GM23338 (cell line): ENCODE results near the gene ZNF284. TPM values are rescaled to one million over a fixed set of nuclear protein-coding genes. Genes with fewer than 3 reads are reported as not detected.

Experiments
- ATAC-seq: fragments of 200-7000 bp; cut with Tn5 transposase; 3 replicates; pipeline ENCODE4 v1.9.1; 2020
- DNase-seq: peaks from one replicate; pipeline ENCODE4 v3.0.0-alpha.2; 2015; ENCODE audit warnings: low spot score
- H2AFZ ChIP-seq: fragments of 200-600 bp; sonication (generic); 2 replicates; pipeline ENCODE4 v1.8.0; 2016; ENCODE audit warnings: antibody characterized with exemption, mild to moderate bottlenecking, moderate library complexity
- H3F3A ChIP-seq: fragments of 200-600 bp; sonication (generic); replicated peaks from 2 replicates; pipeline ENCODE4 v1.8.0; 2017; ENCODE audit warnings: antibody characterized with exemption, mixed run types, low read depth
- H3K27ac ChIP-seq: fragments of 200-600 bp; sonication (generic); 2 replicates; pipeline ENCODE4 v1.6.1; 2016; ENCODE audit warnings: low read depth
- H3K27me3 ChIP-seq: fragments of 200-600 bp; sonication (generic); 2 replicates; pipeline ENCODE4 v1.8.0; 2016; ENCODE audit warnings: mild to moderate bottlenecking, mixed run types, moderate library complexity; ENCODE audit not compliant: insufficient read depth
- H3K36me3 ChIP-seq: fragments of 200-600 bp; sonication (generic); 2 replicates; pipeline ENCODE4 v1.8.0; 2016; ENCODE audit warnings: mild to moderate bottlenecking; ENCODE audit not compliant: insufficient read depth
- H3K4me1 ChIP-seq: fragments of 200-600 bp; sonication (generic); 2 replicates; pipeline ENCODE4 v1.8.0; 2016; ENCODE audit warnings: mild to moderate bottlenecking, moderate library complexity; ENCODE audit not compliant: insufficient read depth
- H3K4me2 ChIP-seq: fragments of 200-600 bp; sonication (generic); 2 replicates; pipeline ENCODE4 v1.7.1; 2017; ENCODE audit warnings: mixed run types
- H3K4me3 ChIP-seq: fragments of 200-600 bp; sonication (generic); 2 replicates; pipeline ENCODE4 v1.6.1; 2016; ENCODE audit warnings: mixed run types
- H3K79me2 ChIP-seq: fragments of 200-600 bp; sonication (generic); replicated peaks from 2 replicates; pipeline ENCODE4 v1.8.0; 2017; ENCODE audit warnings: mild to moderate bottlenecking; ENCODE audit not compliant: insufficient read depth
- H3K9me2 ChIP-seq: fragments of 200-600 bp; sonication (generic); 2 replicates; pipeline ENCODE4 v1.8.0; 2017; ENCODE audit not compliant: insufficient read depth
- H4K20me1 ChIP-seq: fragments of 200-600 bp; sonication (generic); replicated peaks from 2 replicates; pipeline ENCODE4 v1.8.0; 2017; ENCODE audit warnings: mild to moderate bottlenecking; ENCODE audit not compliant: insufficient read depth
- H3K27ac Mint-ChIP-seq: 2 replicates; pipeline ENCODE4 v1.8.0; 2020; ENCODE audit warnings: inconsistent platforms, mild to moderate bottlenecking, moderate library complexity, mixed read lengths
- H3K27me3 Mint-ChIP-seq: 3 replicates; pipeline ENCODE4 v1.8.0; 2022; ENCODE audit warnings: low read depth, mild to moderate bottlenecking, moderate library complexity, mixed read lengths, inconsistent platforms; ENCODE audit not compliant: insufficient read depth, poor library complexity
- H3K36me3 Mint-ChIP-seq: 3 replicates; pipeline ENCODE4 v1.8.0; 2021; ENCODE audit warnings: low read depth, mild to moderate bottlenecking, inconsistent platforms, moderate library complexity, mixed read lengths
- H3K4me1 Mint-ChIP-seq: 3 replicates; pipeline ENCODE4 v1.8.0; 2020; ENCODE audit warnings: mild to moderate bottlenecking, inconsistent platforms, mixed read lengths
- H3K4me3 Mint-ChIP-seq: 3 replicates; pipeline ENCODE4 v1.8.0; 2021; ENCODE audit warnings: moderate library complexity, mild to moderate bottlenecking, inconsistent platforms, mixed read lengths
- H3K9me3 Mint-ChIP-seq: 3 replicates; pipeline ENCODE4 v1.8.0; 2020; ENCODE audit warnings: moderate library complexity, mild to moderate bottlenecking, inconsistent platforms, mixed read lengths
- CREB1 ChIP-seq: fragments of 250-450 bp; sonication (Bioruptor Pico); IDR thresholded peaks from 2 replicates; pipeline ENCODE4 v1.5.0; 2020; ENCODE audit warnings: low read depth, mild to moderate bottlenecking, moderate library complexity
- EZH2phosphoT487 ChIP-seq: fragments of 200-600 bp; sonication (generic); IDR thresholded peaks from one replicate; pipeline ENCODE4 v1.8.1; 2018; ENCODE audit warnings: antibody characterized with exemption; ENCODE audit not compliant: unreplicated experiment
- JUNB ChIP-seq: IDR thresholded peaks from one replicate; pipeline ENCODE4 v1.6.1; 2016; ENCODE audit warnings: antibody characterized with exemption; ENCODE audit not compliant: unreplicated experiment
- NANOG ChIP-seq: IDR thresholded peaks from 2 replicates; pipeline ENCODE4 v1.6.1; 2016; ENCODE audit warnings: antibody characterized with exemption, borderline replicate concordance
- POLR2AphosphoS5 ChIP-seq: IDR thresholded peaks from 2 replicates; pipeline ENCODE4 v1.6.1; 2016; ENCODE audit warnings: antibody characterized with exemption, low read depth
- STAT1 ChIP-seq: IDR thresholded peaks from one replicate; pipeline ENCODE4 v1.6.1; 2016; ENCODE audit warnings: antibody characterized with exemption; ENCODE audit not compliant: unreplicated experiment
- ZNF114 ChIP-seq: fragments of 250-450 bp; sonication (Bioruptor Pico); IDR thresholded peaks from 2 replicates; pipeline ENCODE4 v1.5.0; 2020; ENCODE audit warnings: mild to moderate bottlenecking, moderate library complexity
- ZNF331 ChIP-seq: fragments of 250-450 bp; sonication (Bioruptor Pico); IDR thresholded peaks from 2 replicates; pipeline ENCODE4 v1.5.0; 2020; ENCODE audit warnings: low read depth, mild to moderate bottlenecking, moderate library complexity
- polyA plus RNA-seq: library from polyadenylated mRNA; unstranded; fragments of >200 nt; fragmentation: Nextera tagmentation; extraction: Ambion mirVana; gene quantifications from 2 replicates; pipeline ENCODE4 v1.2.1, GENCODE V29; 2016
- total RNA-seq: library from RNA; depleted of rRNA; stranded (reverse); fragments of >200 nt; shearing (Covaris generic); gene quantifications from 2 replicates; pipeline ENCODE4 v1.2.3, GENCODE V29; 2014
- TF ChIP-seq, protein P1 (sequence below), 2 experiments: fragments of 200-600 bp in 1 of 2; sonication (generic) in 1 of 2; conservative IDR thresholded peaks; 2 replicates each; pipeline versions ENCODE4 v1.5.1 to v1.6.1; 2016 to 2017; ENCODE audit warnings: antibody characterized with exemption in 2 of 2, low read depth in 2 of 2, mild to moderate bottlenecking in 2 of 2, moderate library complexity in 1 of 2
- TF ChIP-seq, protein P2 (sequence below): IDR thresholded peaks from 2 replicates; pipeline ENCODE4 v1.6.1; 2016; ENCODE audit warnings: antibody characterized with exemption
- TF ChIP-seq, protein P3 (sequence below): IDR thresholded peaks from one replicate; pipeline ENCODE4 v1.6.1; 2018; ENCODE audit warnings: antibody characterized with exemption; ENCODE audit not compliant: unreplicated experiment

The ZNF284 gene
- total and polyA plus RNA-seq, 2 experiments from 2014 or later, result 1.4 to 3.1 TPM

- Histone ChIP-seq H3K4me3 (no peak overlapping the region), H3F3A (no peaks in the 10 kb centered on the region), H3K9me2 (no peaks in the 10 kb centered on the region), H3K27me3 (no peaks in the 10 kb centered on the region), H3K27ac (no peak overlapping the region), H3K4me1 (no peaks in the 10 kb centered on the region), H3K4me2 (no peak overlapping the region), H3K36me3 (peaks cover 39% of the 10 kb centered on the region), H2AFZ (no peak overlapping the region), H3K79me2 (peaks cover 16% of the 10 kb centered on the region), H4K20me1 (0 out of 2 replicates have a peak, but pooled peaks cover under 1% of the 10 kb centered on the region)
- no peak for DNase-seq
- Mint-ChIP-seq H3K27ac (no peak overlapping the region), H3K27me3 (peaks cover 7% of the 10 kb centered on the region), H3K36me3 (peaks cover 89% of the 10 kb centered on the region), H3K4me3 (no peak overlapping the region), H3K4me1 (no peaks in the 10 kb centered on the region), H3K9me3 (peaks cover 77% of the 10 kb centered on the region)
- TF ChIP-seq ZNF114 (CRISPR knock-in tag), result no peak
- TF ChIP-seq STAT1, result no peak
- no peak for ATAC-seq
Observed at GRCh38 chr19:44107751-44108150, 35.8 kb downstream of the ZNF284 start.

- Histone ChIP-seq H4K20me1 (no peaks in the 10 kb centered on the region), H3K4me3 (no peak overlapping the region), H3K36me3 (peaks cover 30% of the 10 kb centered on the region), H3K4me2 (no peak overlapping the region), H3K9me2 (no peaks in the 10 kb centered on the region), H2AFZ (no peak overlapping the region), H3K27me3 (no peaks in the 10 kb centered on the region), H3K4me1 (no peaks in the 10 kb centered on the region), H3K27ac (no peak overlapping the region), H3F3A (no peaks in the 10 kb centered on the region), H3K79me2 (peaks cover 21% of the 10 kb centered on the region)
- Mint-ChIP-seq H3K4me1 (no peaks in the 10 kb centered on the region), H3K36me3 (peaks cover 72% of the 10 kb centered on the region), H3K27ac (no peak overlapping the region), H3K4me3 (no peak overlapping the region), H3K9me3 (peaks cover 69% of the 10 kb centered on the region), H3K27me3 (peaks cover 7% of the 10 kb centered on the region)
- DNase-seq (no peak), ATAC-seq (no peak)
- TF ChIP-seq CREB1 (CRISPR knock-in tag) (no peak), POLR2AphosphoS5 (no peak), JUNB (no peak), ZNF331 (CRISPR knock-in tag) (no peak), STAT1 (no peak), EZH2phosphoT487 (no peak), NANOG (no peak), ZNF114 (CRISPR knock-in tag) (no peak)
- TF ChIP-seq, protein P1, sequence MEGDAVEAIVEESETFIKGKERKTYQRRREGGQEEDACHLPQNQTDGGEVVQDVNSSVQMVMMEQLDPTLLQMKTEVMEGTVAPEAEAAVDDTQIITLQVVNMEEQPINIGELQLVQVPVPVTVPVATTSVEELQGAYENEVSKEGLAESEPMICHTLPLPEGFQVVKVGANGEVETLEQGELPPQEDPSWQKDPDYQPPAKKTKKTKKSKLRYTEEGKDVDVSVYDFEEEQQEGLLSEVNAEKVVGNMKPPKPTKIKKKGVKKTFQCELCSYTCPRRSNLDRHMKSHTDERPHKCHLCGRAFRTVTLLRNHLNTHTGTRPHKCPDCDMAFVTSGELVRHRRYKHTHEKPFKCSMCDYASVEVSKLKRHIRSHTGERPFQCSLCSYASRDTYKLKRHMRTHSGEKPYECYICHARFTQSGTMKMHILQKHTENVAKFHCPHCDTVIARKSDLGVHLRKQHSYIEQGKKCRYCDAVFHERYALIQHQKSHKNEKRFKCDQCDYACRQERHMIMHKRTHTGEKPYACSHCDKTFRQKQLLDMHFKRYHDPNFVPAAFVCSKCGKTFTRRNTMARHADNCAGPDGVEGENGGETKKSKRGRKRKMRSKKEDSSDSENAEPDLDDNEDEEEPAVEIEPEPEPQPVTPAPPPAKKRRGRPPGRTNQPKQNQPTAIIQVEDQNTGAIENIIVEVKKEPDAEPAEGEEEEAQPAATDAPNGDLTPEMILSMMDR (conservative IDR thresholded peaks at IDR 0.05; ENCODE audit: low read depth in 2 of 2), result no peak
- TF ChIP-seq, protein P2, sequence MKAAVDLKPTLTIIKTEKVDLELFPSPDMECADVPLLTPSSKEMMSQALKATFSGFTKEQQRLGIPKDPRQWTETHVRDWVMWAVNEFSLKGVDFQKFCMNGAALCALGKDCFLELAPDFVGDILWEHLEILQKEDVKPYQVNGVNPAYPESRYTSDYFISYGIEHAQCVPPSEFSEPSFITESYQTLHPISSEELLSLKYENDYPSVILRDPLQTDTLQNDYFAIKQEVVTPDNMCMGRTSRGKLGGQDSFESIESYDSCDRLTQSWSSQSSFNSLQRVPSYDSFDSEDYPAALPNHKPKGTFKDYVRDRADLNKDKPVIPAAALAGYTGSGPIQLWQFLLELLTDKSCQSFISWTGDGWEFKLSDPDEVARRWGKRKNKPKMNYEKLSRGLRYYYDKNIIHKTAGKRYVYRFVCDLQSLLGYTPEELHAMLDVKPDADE, result no peak
- TF ChIP-seq, protein P3, sequence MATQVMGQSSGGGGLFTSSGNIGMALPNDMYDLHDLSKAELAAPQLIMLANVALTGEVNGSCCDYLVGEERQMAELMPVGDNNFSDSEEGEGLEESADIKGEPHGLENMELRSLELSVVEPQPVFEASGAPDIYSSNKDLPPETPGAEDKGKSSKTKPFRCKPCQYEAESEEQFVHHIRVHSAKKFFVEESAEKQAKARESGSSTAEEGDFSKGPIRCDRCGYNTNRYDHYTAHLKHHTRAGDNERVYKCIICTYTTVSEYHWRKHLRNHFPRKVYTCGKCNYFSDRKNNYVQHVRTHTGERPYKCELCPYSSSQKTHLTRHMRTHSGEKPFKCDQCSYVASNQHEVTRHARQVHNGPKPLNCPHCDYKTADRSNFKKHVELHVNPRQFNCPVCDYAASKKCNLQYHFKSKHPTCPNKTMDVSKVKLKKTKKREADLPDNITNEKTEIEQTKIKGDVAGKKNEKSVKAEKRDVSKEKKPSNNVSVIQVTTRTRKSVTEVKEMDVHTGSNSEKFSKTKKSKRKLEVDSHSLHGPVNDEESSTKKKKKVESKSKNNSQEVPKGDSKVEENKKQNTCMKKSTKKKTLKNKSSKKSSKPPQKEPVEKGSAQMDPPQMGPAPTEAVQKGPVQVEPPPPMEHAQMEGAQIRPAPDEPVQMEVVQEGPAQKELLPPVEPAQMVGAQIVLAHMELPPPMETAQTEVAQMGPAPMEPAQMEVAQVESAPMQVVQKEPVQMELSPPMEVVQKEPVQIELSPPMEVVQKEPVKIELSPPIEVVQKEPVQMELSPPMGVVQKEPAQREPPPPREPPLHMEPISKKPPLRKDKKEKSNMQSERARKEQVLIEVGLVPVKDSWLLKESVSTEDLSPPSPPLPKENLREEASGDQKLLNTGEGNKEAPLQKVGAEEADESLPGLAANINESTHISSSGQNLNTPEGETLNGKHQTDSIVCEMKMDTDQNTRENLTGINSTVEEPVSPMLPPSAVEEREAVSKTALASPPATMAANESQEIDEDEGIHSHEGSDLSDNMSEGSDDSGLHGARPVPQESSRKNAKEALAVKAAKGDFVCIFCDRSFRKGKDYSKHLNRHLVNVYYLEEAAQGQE, result no peak
Observed at GRCh38 chr19:44109458-44109857, 37.5 kb downstream of the ZNF284 start.
